Lower lobe of right lung (tissue), 2 donors: ENCODE results near the gene PLXNA4. TPM values are rescaled to one million over a fixed set of nuclear protein-coding genes. Genes with fewer than 3 reads are reported as not detected.

Source experiments
- ATAC-seq, 2 donors: fragments of 200-7000 bp; cut with Tn5 transposase; one replicate each; pipeline ENCODE4 v1.9.1; 2020 to 2022; ENCODE audit warnings: mild to moderate bottlenecking in 2 of 2, moderate library complexity in 2 of 2
- DNase-seq: peaks from one replicate; pipeline ENCODE4 v3.0.0-alpha.2; 2020
- H3K27ac ChIP-seq: fragments of 200-600 bp; one replicate; pipeline ENCODE4 v1.8.0; 2022
- H3K27me3 ChIP-seq: fragments of 200-600 bp; one replicate; pipeline ENCODE4 v1.8.0; 2022; ENCODE audit warnings: low read depth
- H3K36me3 ChIP-seq: fragments of 200-600 bp; one replicate; pipeline ENCODE4 v1.8.0; 2022; ENCODE audit warnings: mild to moderate bottlenecking
- H3K4me1 ChIP-seq: fragments of 200-600 bp; one replicate; pipeline ENCODE4 v1.8.0; 2022
- H3K4me3 ChIP-seq: fragments of 200-600 bp; one replicate; pipeline ENCODE4 v1.8.0; 2022; ENCODE audit warnings: mild to moderate bottlenecking
- H3K9me3 ChIP-seq: fragments of 200-600 bp; one replicate; pipeline ENCODE4 v1.8.0; 2022
- intact Hi-C: fragments of 100-400 bp; cut with DNase I; formaldehyde crosslinking; loops from one replicate; pipeline ENCODE4 v1.11.0; 2022
- total RNA-seq: library from RNA; stranded (reverse); fragmentation: NEBNext Ultra II Directional; extraction: Animal tissue kit (Norgen Biotek cat#: 25700); gene quantifications from one replicate; pipeline ENCODE4 v1.2.1, GENCODE V29; 2021
- TF ChIP-seq, protein P1 (sequence below): fragments of 200-600 bp; IDR thresholded peaks from one replicate; pipeline ENCODE4 v1.8.0; 2022; ENCODE audit warnings: antibody characterized with exemption, mild to moderate bottlenecking
- donor health status: DM: no; HTN: yes; CAD: no; lungs with severe emphysema.

PLXNA4 gene
- total RNA-seq, 1 donor from 2014 or later = 4.3 TPM

DNA sequence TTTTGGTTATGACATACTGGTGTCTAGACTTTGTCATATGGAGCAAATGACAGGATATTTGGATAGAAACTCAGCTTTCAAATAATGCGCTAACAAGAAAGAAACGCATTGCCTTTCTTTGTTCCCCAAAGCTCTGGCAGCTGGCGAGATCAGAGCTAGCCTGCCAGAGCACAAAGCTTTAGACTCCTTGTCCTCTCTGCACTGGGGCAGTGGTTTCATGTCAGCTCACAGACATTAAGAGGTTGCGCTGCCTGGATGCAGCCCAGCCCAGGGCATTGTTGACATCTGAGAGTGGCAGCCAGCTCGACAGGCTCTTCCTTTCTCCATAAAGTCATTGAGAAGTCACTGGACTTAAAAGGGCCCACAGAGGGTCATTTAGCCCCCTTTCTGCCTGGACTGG is 212.0 kb downstream of the PLXNA4 start:
- no peaks in the 10 kb centered on the region for H3K36me3 ChIP-seq
- no peaks in the 10 kb centered on the region for H3K4me1 ChIP-seq
- H3K9me3 ChIP-seq = no peaks in the 10 kb centered on the region
- H3K27me3 ChIP-seq = no peaks in the 10 kb centered on the region
- H3K27ac ChIP-seq = no peak overlapping the region
- ATAC-seq (no peak), DNase-seq (no peak)
- intact Hi-C loops = no loop called here
- H3K4me3 ChIP-seq = no peak overlapping the region
- TF ChIP-seq, protein P1, sequence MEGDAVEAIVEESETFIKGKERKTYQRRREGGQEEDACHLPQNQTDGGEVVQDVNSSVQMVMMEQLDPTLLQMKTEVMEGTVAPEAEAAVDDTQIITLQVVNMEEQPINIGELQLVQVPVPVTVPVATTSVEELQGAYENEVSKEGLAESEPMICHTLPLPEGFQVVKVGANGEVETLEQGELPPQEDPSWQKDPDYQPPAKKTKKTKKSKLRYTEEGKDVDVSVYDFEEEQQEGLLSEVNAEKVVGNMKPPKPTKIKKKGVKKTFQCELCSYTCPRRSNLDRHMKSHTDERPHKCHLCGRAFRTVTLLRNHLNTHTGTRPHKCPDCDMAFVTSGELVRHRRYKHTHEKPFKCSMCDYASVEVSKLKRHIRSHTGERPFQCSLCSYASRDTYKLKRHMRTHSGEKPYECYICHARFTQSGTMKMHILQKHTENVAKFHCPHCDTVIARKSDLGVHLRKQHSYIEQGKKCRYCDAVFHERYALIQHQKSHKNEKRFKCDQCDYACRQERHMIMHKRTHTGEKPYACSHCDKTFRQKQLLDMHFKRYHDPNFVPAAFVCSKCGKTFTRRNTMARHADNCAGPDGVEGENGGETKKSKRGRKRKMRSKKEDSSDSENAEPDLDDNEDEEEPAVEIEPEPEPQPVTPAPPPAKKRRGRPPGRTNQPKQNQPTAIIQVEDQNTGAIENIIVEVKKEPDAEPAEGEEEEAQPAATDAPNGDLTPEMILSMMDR = no peak

DNA sequence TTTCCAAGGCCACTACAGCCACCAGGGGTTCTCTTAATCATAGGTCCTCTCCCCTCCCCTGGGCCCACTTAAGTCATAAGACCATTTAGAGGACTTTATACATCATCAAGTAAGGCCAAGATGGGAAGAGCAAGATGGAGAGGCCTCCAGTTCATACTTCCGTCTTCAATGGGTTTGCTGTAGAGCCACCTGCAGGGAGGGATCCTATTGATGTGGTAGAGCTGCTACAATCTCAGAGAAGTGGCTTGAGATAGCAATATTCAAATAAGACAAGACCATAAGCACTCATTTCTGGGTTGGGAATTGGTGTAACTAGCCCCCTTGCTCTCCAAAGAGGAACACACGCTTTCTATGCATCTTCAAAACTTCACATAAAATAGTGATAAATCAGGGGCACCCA is 214.2 kb downstream of the PLXNA4 start:
- TF ChIP-seq, protein P1 = no peak

DNA sequence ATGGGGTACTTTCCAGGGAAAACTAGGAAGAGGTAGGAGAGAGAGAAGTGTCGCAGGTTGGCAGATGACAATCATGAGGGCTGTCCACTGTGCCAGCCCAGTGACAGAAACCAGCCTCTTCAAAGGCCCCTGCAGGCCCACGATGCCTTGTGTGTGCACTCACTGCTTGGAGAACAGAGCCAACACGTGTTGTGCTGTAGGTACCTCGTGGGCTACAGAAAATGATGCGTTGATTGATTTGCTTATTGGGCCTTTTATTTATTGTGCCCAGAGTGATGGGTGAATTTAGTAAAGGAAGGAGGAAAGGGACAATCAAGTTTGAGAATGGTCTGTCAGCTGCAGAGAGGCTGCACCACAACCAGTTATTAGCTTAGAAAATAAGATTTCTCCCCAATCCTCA is 215.1 kb downstream of the PLXNA4 start:
- Histone ChIP-seq H3K9me3 (no peaks in the 10 kb centered on the region), H3K4me3 (no peak overlapping the region), H3K4me1 (no peaks in the 10 kb centered on the region), H3K27ac (no peak overlapping the region), H3K27me3 (no peaks in the 10 kb centered on the region), H3K36me3 (no peaks in the 10 kb centered on the region)
- no peak for ATAC-seq
- TF ChIP-seq, protein P1 = no peak
- no peak for DNase-seq
- intact Hi-C loops = no loop called here

More for the DNA sequence above, 214.2 kb downstream of the PLXNA4 start:
- Histone ChIP-seq H3K4me3 (no peak overlapping the region), H3K4me1 (no peaks in the 10 kb centered on the region), H3K9me3 (no peaks in the 10 kb centered on the region), H3K36me3 (no peaks in the 10 kb centered on the region), H3K27ac (no peak overlapping the region), H3K27me3 (no peaks in the 10 kb centered on the region)
- intact Hi-C loops = no loop called here
- no peak for ATAC-seq
- no peak for DNase-seq

DNA sequence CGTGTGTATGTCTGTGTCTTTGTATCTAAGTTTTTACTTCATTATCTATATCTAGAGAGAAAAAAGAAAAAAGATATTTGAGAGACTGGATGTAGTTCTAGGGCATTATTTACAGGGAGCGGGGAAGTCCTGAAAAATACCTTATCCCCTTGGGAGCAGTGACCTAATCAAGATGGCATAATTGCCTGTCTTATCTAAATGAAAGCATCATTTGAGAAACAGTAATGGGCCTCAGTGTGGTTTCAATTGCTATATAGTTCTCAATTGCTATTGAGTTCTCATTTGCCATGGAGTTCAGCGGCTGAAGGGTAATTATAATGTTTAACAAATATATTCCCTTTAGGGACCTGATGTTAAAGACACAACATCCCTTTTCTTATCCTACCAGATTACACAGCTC is 216.5 kb downstream of the PLXNA4 start:
- TF ChIP-seq, protein P1 = no peak
- Histone ChIP-seq H3K4me3 (no peak overlapping the region), H3K4me1 (no peaks in the 10 kb centered on the region), H3K27me3 (no peaks in the 10 kb centered on the region), H3K9me3 (no peaks in the 10 kb centered on the region), H3K27ac (no peak overlapping the region), H3K36me3 (no peaks in the 10 kb centered on the region)
- ATAC-seq (no peak), DNase-seq (no peak)
- intact Hi-C loops = no loop called here

DNA sequence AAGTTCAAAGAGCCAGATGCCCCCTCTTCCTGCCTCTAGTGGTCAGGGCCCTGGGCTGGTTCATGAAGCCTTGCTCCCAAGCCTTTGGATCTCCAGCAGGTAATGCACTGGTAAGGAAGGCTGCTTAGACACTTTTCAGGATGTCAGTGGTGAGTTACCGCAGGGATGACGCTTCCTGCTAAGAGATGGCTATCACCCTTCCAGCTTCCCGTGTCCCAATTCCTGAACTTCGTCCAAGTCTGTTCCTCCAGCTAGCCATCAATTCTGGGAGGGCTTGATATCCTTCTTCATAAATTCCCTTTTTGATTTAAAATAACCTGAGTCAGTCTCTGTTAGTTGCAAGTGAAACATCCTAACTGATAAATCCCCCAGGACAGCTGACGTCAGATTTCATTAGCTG is 221.2 kb downstream of the PLXNA4 start:
- H3K4me3 ChIP-seq = no peak overlapping the region
- no peak for DNase-seq
- no peak overlapping the region for H3K27ac ChIP-seq
- no peak for ATAC-seq
- H3K36me3 ChIP-seq = no peaks in the 10 kb centered on the region
- H3K27me3 ChIP-seq = no peaks in the 10 kb centered on the region
- H3K4me1 ChIP-seq = peaks cover 8% of the 10 kb centered on the region
- no peaks in the 10 kb centered on the region for H3K9me3 ChIP-seq
- intact Hi-C loops = no loop called here
- TF ChIP-seq, protein P1 = no peak

DNA sequence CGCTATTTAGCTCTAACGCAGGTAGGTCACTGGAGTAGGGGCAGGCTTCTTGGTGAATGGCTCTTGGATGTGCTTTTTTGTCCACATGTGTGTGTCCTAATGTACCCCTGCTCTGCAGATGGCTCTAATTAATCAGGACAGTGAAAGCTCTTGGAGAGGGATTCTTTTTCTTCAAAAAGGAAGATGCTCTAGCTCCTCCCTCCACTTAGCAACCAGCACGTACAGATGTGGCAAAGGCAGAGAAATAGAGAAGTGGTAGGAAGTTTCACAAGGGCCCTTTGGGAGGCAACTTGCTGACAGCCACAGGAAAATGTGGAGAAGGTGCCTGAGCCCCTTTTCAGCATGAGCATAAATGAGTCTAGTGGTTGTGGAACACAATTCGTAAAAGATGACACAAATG is 221.7 kb downstream of the PLXNA4 start:
- Histone ChIP-seq H3K4me1 (peaks cover 8% of the 10 kb centered on the region), H3K9me3 (no peaks in the 10 kb centered on the region), H3K27me3 (no peaks in the 10 kb centered on the region), H3K27ac (no peak overlapping the region), H3K36me3 (no peaks in the 10 kb centered on the region), H3K4me3 (no peak overlapping the region)
- DNase-seq = no peak
- intact Hi-C loops = no loop called here
- no peak for ATAC-seq
- TF ChIP-seq, protein P1 = no peak
